GM18951 (cell line): ENCODE measurements around the gene BRD3.

Source experiments
- POLR2A ChIP-seq: IDR thresholded peaks from 4 replicates; pipeline ENCODE4 v1.6.1; 2011; ENCODE audit warnings: mild to moderate bottlenecking; ENCODE audit not compliant: insufficient read length, insufficient read depth; ENCODE audit errors: extremely low read depth
- in situ Hi-C: fragments of 300-500 bp; cut with MboI; formaldehyde crosslinking; loops from one replicate; pipeline ENCODE4 v1.12.0; 2022; ENCODE audit warnings: low sequenced_read_pairs, mixed read lengths, inconsistent platforms; ENCODE audit not compliant: unreplicated experiment

Gene BRD3

GRCh38 chr9:134031783-134032182, 36.0 kb downstream of the BRD3 start:
- in situ Hi-C loops = no loop called here
- no peak for TF ChIP-seq POLR2A

GRCh38 chr9:134030821-134031470, 36.9 kb downstream of the BRD3 start:
- no peak for TF ChIP-seq POLR2A
- in situ Hi-C loops = no loop called here

- in situ Hi-C loops = no loop called here
These were observed 38.3 kb downstream of the BRD3 start for GRCh38 chr9:134029248-134030226.

GRCh38 chr9:134028575-134029247, 39.1 kb downstream of the BRD3 start:
- no peak for TF ChIP-seq POLR2A
- in situ Hi-C loops = no loop called here

More at GRCh38 chr9:134029248-134030226, 38.3 kb downstream of the BRD3 start:
- TF ChIP-seq POLR2A = no peak

GRCh38 chr9:134028076-134028475, 39.8 kb downstream of the BRD3 start:
- in situ Hi-C loops = no loop called here
- TF ChIP-seq POLR2A = no peak

GRCh38 chr9:134027561-134027960, 40.3 kb downstream of the BRD3 start:
- no peak for TF ChIP-seq POLR2A
- in situ Hi-C loops = no loop called here

GRCh38 chr9:134026981-134027380, 40.8 kb downstream of the BRD3 start:
- TF ChIP-seq POLR2A = no peak
- in situ Hi-C loops = no loop called here

- in situ Hi-C loops = no loop called here
- no peak for TF ChIP-seq POLR2A
These were observed 41.2 kb downstream of the BRD3 start for GRCh38 chr9:134026581-134026980.

GRCh38 chr9:134025606-134026541, 42.0 kb downstream of the BRD3 start:
- TF ChIP-seq POLR2A = no peak
- in situ Hi-C loops = no loop called here

- peak; percentile 52 for TF ChIP-seq POLR2A
- in situ Hi-C loops = no loop called here
These were observed 42.8 kb downstream of the BRD3 start, which contains the start of gene BRD3OS for GRCh38 chr9:134024828-134025605. Gene BRD3OS, plus strand, starts transcription at chr9:134025481. Its CDS starts 1,267 bp downstream, at chr9:134026748.

GRCh38 chr9:134024214-134024792, 43.5 kb downstream of the BRD3 start:
- in situ Hi-C loops = no loop called here
- TF ChIP-seq POLR2A = no peak
